Activated CD4-positive, alpha-beta T cell treated with anti-CD3 and anti-CD28 coated beads for 1 hour (primary cell): Measurements from ENCODE around the gene ZNF200.
A peak's percentile ranks its signal among the peaks of the same experiment; 100 is the strongest.
"Not testable (repeated sequence)": the region's sequence is repeated elsewhere in the genome, so short reads cannot be mapped to it uniquely, and the experiment has no call there.

Source experiments
- DNase-seq: peaks from one replicate; pipeline ENCODE4 v3.0.0-alpha.2; 2020

ZNF200 gene, protein sequence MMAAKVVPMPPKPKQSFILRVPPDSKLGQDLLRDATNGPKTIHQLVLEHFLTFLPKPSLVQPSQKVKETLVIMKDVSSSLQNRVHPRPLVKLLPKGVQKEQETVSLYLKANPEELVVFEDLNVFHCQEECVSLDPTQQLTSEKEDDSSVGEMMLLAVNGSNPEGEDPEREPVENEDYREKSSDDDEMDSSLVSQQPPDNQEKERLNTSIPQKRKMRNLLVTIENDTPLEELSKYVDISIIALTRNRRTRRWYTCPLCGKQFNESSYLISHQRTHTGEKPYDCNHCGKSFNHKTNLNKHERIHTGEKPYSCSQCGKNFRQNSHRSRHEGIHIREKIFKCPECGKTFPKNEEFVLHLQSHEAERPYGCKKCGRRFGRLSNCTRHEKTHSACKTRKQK

DNA sequence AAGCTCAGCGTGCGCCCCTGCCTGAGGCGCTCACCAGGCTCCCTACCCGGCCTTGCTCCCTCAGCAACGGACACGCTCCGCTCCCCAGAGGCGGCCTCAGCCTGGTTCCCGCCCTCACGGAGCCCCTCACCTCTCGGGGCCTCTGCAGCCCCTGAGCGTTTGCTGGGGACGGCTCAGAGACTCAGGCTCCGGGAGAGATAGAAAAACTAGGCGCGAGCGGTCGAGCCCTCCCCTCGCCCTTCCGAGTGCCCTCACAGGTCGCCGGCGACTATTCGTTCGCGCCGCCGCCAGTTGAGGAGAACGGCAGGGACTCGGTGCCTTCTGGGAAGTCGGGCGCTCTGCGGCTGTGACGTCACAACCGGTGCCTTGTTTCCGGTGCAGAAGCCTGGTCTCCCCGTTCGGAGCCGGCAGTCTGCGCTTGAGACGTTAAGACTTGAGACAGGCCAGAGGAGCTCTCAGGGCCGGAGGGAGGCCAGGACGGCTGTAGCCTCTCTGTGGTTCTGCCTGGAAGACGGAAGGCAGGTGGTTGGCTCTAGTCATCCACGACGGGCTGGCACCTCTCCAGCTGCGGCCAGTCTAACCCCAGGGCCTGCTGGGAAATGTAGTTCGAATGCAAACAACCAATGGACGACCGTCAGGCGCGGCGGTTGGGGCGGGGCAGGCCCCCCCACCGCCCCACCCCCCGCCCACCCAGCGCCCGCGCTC is at the start of gene ZNF200:
Gene ZNF200 (minus strand): TSS at position 302 of the 705 bp plus-strand sequence. CDS start 1,403 bp downstream, outside the sequence.
- DNase-seq, result peak; percentile 90

- DNase-seq, result no peak
These were observed 48.8 kb upstream of the ZNF200 start for GRCh38 chr16:3283543-3284447.

DNA sequence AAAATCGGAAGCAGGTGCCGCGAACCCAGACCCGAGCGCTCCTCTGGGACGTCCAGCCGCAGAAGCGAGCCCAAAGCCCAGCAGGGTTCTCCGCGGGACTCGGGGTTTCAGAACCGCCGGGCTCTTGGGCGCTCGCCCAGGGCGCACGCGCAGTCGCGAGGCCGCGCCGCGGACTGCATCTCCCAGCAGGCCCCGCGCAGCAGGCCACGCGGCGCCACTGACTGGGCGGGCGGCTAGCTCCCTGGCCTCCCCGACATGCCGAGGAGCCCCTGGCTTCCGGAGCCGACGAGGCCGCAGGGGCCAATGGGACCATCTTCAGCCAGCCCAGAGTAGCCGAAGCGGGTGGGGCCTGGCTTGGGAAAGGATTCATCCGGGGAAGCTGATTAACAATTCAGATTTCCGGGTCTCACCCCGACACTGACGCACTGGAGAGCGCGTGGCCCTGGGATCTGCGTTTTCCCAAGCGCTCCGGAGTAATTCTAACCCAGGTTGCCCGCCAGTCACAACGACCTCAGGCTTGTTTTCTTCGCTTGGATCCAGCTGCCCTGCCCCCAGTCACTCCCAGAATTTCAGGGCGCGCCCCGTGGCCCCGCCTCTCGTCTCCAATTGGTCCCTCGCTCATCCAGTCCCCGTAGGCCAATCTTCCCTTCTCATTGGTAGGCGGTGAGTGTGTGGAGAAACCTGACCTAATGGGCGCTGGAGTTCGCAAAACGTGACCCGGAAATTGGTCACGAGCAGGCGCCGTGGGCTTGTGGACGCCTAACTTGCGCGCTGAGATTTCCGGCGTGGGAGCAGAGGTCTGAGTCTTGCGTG is 48.0 kb upstream of the ZNF200 start, which contains the start of gene ZNF263:
Gene ZNF263 (plus strand): TSS at position 762 of the 813 bp plus-strand sequence. CDS start 328 bp downstream, outside the sequence.
- peak; percentile 87 for DNase-seq

DNA sequence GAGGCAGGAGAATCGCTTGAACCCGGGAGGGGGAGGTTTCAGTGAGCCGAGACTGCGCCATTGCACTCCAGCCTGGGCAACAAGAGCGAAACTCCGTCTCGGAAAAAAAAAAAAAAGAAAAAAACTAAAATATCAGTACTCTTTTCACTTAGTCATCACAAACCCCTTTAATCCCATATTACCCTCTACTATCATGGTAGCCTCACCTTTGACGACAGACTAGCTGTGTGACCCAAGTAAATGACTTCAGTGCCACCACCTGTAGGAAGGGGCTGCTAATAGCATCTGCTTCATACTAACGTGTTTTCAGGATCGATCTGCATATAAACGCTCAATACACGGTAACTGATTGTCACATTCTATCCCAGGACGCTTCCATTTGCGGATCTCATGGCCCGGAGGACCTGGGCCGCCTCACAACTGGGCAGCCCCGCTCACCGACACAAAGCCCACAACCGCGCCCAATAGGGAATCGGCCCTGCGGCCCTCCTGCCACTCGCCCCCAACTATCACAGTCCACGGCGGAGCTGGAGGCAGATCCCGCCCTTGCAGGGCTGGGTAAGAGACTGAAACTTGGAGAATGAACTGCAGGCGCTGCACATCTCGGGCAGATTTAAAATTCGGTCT is 47.3 kb upstream of the ZNF200 start:
- DNase-seq, result no peak

GRCh38 chr16:3281222-3281820 is 46.4 kb upstream of the ZNF200 start:
- no peak for DNase-seq

DNA sequence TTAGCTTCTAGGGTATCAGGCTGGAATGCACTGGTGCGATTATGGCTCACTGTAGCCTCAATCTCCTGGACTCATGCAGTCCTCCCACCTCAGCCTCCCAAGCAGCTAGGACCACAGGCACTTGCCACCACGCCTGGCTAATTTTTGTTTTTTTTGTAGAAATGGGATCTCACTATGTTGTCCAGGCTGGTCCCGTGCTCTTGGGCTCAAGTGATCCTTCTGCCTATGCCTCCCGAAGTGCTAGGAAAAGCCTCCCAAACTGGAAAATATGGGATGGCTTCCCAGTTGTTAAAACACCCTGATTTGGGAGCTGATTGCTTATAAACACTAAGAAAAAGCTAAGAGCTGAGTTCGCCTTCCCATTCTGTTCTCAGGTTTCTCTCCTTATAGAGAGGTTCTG is 41.7 kb upstream of the ZNF200 start:
- no peak for DNase-seq

GRCh38 chr16:3274947-3275346 is 40.0 kb upstream of the ZNF200 start:
- DNase-seq, result no peak

DNA sequence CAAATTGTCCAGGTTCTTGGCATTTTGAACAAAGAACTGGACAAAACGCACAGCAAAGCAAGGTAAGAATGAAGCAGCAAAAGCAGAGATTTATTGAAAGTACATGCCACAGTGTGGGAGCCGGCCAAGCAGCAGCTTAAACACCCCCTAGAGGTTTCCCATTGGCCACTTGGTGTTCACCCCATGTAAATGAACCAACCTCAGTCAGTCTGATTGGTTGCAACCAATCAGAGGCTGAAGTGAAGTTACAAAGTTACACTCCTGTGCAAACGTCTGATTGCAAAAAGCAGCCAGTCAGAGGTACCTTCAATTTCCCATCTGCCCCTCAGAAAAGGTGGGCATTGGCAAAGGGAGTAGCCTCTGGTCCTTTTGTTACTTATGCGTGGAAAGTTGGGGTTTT is 39.5 kb upstream of the ZNF200 start:
- DNase-seq, result no peak

DNA sequence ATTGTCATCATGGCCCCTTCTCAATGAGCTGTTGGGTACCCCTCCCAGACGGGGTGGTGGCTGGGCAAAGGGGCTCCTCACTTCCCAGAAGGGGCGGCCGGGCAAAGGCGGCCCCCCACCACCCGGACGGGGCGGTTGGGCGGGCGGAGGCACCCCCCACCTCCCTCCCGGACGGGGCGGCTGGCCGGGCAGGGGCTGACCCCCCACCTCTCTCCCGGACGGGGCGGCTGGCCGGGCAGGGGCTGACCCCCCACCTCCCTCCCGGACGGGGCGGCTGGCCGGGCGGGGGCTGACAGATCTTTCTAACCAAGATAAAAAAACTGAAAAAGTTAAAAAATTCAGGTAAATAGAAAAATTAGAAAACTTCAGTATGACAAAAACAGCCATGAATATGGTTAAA is 36.3 kb upstream of the ZNF200 start:
- DNase-seq, result not testable (repeated sequence)

GRCh38 chr16:3270718-3271117 is 35.8 kb upstream of the ZNF200 start:
- not testable (repeated sequence) for DNase-seq

GRCh38 chr16:3268294-3268693 is 33.3 kb upstream of the ZNF200 start:
- no peak for DNase-seq

GRCh38 chr16:3266873-3267537 is 32.0 kb upstream of the ZNF200 start:
- DNase-seq, result no peak

- DNase-seq, result peak; percentile 96
These were observed 29.4 kb upstream of the ZNF200 start for GRCh38 chr16:3264137-3265036.

- no peak for DNase-seq
These were observed 27.6 kb upstream of the ZNF200 start for GRCh38 chr16:3262517-3262916.

GRCh38 chr16:3259836-3260235 is 24.9 kb upstream of the ZNF200 start:
- DNase-seq, result no peak

DNA sequence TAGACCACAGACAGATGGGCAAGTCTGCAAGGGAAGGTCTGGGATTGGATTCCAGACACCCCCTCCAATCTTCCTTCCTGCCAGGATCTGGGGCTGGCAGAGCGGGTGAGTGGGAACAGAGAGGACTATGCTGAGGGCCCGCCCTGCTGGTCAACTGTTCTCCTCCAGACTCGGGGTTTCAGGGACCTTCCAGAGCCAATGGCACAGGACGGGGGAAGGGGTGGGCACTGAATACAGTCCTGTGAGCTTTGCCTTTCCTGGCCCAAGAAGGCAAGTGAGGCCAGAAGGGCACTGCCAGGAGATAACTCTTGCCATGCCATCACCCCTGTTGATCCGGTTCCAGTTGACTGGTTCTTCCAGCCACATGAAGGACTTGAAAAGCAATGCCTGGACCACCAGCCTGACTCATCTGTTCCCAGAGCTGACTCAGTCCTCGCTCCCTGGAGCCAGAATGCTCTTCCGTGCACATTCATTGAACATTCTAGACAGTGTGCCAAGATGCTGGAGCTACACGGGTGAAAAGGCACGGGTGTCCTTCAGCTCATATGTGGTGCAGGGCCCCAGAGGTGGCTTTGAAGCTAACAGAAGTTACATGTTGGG is 22.0 kb upstream of the ZNF200 start:
- DNase-seq, result no peak

GRCh38 chr16:3256146-3256865 is 21.3 kb upstream of the ZNF200 start, which contains the start of gene MEFV:
TSS of gene MEFV (minus strand) at chr16:3256633. CDS start at chr16:3256587, 46 bp downstream.
- no peak for DNase-seq

DNA sequence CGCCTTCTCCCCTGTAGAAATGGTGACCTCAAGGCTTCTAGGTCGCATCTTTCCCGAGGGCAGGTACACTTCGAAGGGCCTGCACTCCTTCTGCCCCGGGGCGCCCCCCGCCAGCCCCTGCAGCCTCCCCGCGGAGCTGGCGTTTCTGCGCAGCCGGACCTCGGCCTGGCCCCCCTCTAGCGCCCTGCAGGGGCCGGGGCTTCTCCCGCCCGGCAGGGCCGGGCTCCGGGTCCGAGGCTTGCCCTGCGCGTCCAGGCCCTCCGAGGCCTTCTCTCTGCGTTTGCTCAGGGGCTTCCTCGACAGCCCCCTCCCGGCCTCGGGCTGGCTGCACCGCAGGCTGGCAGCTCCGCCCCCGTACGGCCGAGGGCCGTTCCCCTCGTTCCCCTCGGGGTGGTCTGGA is 19.4 kb upstream of the ZNF200 start:
- no peak for DNase-seq
